H1 (cell line): Measurements from ENCODE around the gene UBA6. TPM values are rescaled to one million over a fixed set of nuclear protein-coding genes. Genes with fewer than 3 reads are reported as not detected.

ENCODE experiments used
- RAD21 ChIP-seq, 2 experiments: IDR thresholded peaks in 1 of 2; conservative IDR thresholded peaks in 1 of 2; 2 replicates each; pipeline ENCODE4 v1.6.1; 2011; ENCODE audit warnings: low read depth in 2 of 2, low read length in 2 of 2, improper control_type of control experiment in 1 of 2, inconsistent platforms in 1 of 2, mild to moderate bottlenecking in 1 of 2, moderate library complexity in 1 of 2
- SP2 ChIP-seq: IDR thresholded peaks from 2 replicates; pipeline ENCODE4 v1.6.1; 2012; ENCODE audit warnings: mild to moderate bottlenecking, low read length, inconsistent platforms
- polyA plus RNA-seq, 7 experiments: library from polyadenylated mRNA; depleted of rRNA in 3 of 7; stranded (reverse) in 5 of 7; unstranded in 2 of 7; fragments of >200 nt in 5 of 7; fragments of 200-250 nt in 2 of 7; gene quantifications; 1 replicate in 5 of 7; 2 replicates in 1 of 7; 4 replicates in 1 of 7; pipeline versions ENCODE4 v1.2.1 to v1.2.3, GENCODE V29; 2011 to 2013; ENCODE audit warnings: missing spikeins in 2 of 7, mixed read lengths in 2 of 7
- total RNA-seq: library from RNA; stranded (reverse); fragmentation: NEBNext Ultra II Directional; extraction: Animal tissue kit (Norgen Biotek cat#: 25700); gene quantifications from 2 replicates; pipeline ENCODE4 v1.2.1, GENCODE V29; 2021
- TF ChIP-seq, protein P1 (sequence below): IDR thresholded peaks from 2 replicates; pipeline ENCODE4 v1.6.1; 2011; ENCODE audit warnings: low read depth, mild to moderate bottlenecking, low read length; ENCODE audit not compliant: insufficient read depth

Gene UBA6
- total and polyA plus RNA-seq, 2 of the 8 experiments (the other 6 are each of a cell fraction or from before 2014, with no cell fraction given), result 17.4 to 74.3 TPM

DNA sequence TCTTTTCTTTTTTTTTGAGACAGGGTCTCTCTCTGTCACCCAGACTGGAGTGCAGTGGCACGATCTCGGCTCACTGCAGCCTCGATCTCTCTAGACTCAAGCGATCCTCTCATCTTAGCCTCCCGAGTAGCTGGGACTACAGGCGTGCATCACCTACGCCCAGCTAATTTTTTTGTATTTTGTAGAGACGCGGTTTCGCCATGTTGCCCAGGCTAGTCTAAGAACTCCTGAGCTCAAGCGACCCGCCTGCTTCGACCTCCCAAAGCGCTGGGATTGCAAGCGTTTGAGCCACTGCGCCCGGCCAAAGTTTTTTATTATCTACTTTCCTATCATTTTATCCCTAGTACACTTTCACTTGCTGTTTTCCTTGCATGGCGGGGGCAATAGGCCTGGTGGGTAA is 1.4 kb downstream of the UBA6 start (continued):
- TF ChIP-seq, protein P1, sequence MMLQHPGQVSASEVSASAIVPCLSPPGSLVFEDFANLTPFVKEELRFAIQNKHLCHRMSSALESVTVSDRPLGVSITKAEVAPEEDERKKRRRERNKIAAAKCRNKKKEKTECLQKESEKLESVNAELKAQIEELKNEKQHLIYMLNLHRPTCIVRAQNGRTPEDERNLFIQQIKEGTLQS, result no peak
- TF ChIP-seq RAD21 (IDR thresholded peaks at IDR 0.05 in 1 of 2, conservative IDR thresholded peaks at IDR 0.05 in 1 of 2; ENCODE audit: low read depth in 2 of 2, low read length in 2 of 2), result no peak
- no peak for TF ChIP-seq SP2
